Gastroesophageal sphincter (tissue), 4 donors: ENCODE data around the gene AVPR2. TPM values are rescaled to one million over a fixed set of nuclear protein-coding genes. Genes with fewer than 3 reads are reported as not detected.

Experiments used
- ATAC-seq: fragments of 150-250 bp; one replicate; pipeline ENCODE4 v1.9.1; 2016; ENCODE audit warnings: mild to moderate bottlenecking, moderate library complexity
- H3K27ac ChIP-seq, 4 donors: fragments of 200-600 bp; sonication (generic) in 3 of 4; 1 replicate in 3 of 4; 2 replicates in 1 of 4; pipeline ENCODE4 v1.5.1; 2016 to 2019
- H3K27me3 ChIP-seq: fragments of 200-600 bp; sonication (generic); one replicate; pipeline ENCODE4 v1.5.1; 2019
- H3K36me3 ChIP-seq, 2 donors: fragments of 200-600 bp; sonication (generic); one replicate each; pipeline ENCODE4 v1.5.1; 2019; ENCODE audit warnings: control low read depth in 1 of 2
- H3K4me1 ChIP-seq, 3 donors: fragments of 200-600 bp; sonication (generic); 1 replicate in 2 of 3; 2 replicates in 1 of 3; pipeline ENCODE4 v1.5.1; 2016 to 2019; ENCODE audit warnings: control low read depth in 2 of 3
- H3K4me3 ChIP-seq, 2 donors: fragments of 200-600 bp; sonication (generic); one replicate each; pipeline ENCODE4 v1.5.1; 2019; ENCODE audit warnings: mild to moderate bottlenecking in 1 of 2, moderate library complexity in 1 of 2
- H3K9me3 ChIP-seq, 3 donors: fragments of 200-600 bp; sonication (generic); one replicate each; pipeline ENCODE4 v1.5.1; 2017 to 2019; ENCODE audit warnings: control low read depth in 2 of 3
- EP300 ChIP-seq: sonication (generic); formaldehyde crosslinking; IDR thresholded peaks from one replicate; pipeline ENCODE4 v1.6.1; 2017; ENCODE audit warnings: antibody characterized with exemption, mild to moderate bottlenecking
- POLR2A ChIP-seq, 2 donors: fragments of 450-650 bp; IDR thresholded peaks; one replicate each; pipeline ENCODE4 v1.6.1; 2017; ENCODE audit warnings: antibody characterized with exemption in 2 of 2, mild to moderate bottlenecking in 2 of 2, moderate library complexity in 1 of 2
- POLR2AphosphoS5 ChIP-seq: sonication (generic); formaldehyde crosslinking; IDR thresholded peaks from one replicate; pipeline ENCODE4 v1.6.1; 2017; ENCODE audit warnings: antibody characterized with exemption
- WGBS, 2 donors: methylation state at CpG; one replicate each; pipeline ENCODE4 v1.1.5; 2018; ENCODE audit warnings: low coverage in 1 of 2; 5-methylcytosine and 5-hydroxymethylcytosine counted together
- total RNA-seq, 4 donors: library from RNA; depleted of rRNA; stranded (reverse); fragments of >200 nt; gene quantifications; one replicate each; pipeline ENCODE4 v1.1.0, GENCODE V29; 2016
- TF ChIP-seq, protein P1 (sequence below), 4 experiments: fragments of 200-600 bp in 2 of 4; fragments of 450-650 bp in 2 of 4; sonication (generic) in 1 of 4; IDR thresholded peaks; one replicate each; pipeline ENCODE4 v1.5.1; 2017 to 2019; ENCODE audit warnings: antibody characterized with exemption in 4 of 4, mild to moderate bottlenecking in 2 of 4, moderate library complexity in 2 of 4

The AVPR2 gene
- total RNA-seq, 4 donors from 2014 or later: 0.81 to 7.9 (median 3.8) TPM

DNA sequence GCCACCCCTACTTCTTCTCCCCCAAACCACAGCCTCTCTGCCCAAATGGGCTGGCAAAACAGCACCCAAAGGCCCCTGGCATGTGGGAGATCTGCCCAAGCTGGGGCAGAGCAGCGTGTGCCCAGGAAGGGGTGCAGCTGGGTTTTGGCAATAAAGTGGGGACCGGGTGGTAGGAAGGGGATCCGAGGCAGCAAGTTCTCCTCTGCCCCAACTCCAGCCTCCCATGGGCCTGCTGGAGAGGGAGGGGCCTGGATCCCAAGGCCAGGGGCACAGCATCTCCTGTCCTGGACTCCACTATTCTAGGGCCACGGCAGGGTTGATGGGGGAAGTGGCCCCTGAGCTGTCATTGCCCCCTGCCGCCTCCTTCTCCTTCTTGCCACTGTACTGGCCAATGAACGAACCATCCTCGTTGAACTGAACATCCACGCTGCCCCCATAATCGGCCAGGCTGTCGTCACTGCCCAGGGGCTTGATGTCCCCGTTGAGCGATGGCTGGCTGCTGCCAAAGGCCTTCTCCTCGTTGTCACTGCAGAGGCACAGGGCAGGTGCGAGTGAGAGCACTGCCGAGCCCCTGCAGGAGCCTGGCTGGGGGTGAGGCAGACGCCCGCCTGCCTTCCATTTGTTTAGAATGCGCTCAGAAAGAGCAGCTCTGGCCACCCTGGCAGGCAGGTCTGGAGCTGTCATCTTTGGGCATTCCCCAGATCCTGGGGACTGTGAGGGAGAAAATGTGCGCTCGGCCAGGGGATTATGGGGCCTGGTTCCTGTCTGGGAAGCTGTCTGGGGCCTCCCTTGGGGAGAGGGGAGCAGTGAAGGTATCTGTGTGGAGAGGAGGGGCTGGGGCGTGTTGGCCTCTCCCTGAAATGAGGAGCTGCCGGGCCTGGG lies 41.9 kb upstream of the AVPR2 start:
- Histone ChIP-seq H3K36me3 (no peaks in the 10 kb centered on the region), H3K4me3 (no peak overlapping the region), H3K27ac (no peak overlapping the region), H3K9me3 (no peaks in the 10 kb centered on the region), H3K4me1 (no peaks in the 10 kb centered on the region), H3K27me3 (no peaks in the 10 kb centered on the region)
- no CpG with 5 or more reads among the region's 22 CpGs for WGBS, 2 donors
- ATAC-seq: no peak
- no peak for TF ChIP-seq POLR2AphosphoS5
- no peak for TF ChIP-seq EP300
- TF ChIP-seq, protein P1, sequence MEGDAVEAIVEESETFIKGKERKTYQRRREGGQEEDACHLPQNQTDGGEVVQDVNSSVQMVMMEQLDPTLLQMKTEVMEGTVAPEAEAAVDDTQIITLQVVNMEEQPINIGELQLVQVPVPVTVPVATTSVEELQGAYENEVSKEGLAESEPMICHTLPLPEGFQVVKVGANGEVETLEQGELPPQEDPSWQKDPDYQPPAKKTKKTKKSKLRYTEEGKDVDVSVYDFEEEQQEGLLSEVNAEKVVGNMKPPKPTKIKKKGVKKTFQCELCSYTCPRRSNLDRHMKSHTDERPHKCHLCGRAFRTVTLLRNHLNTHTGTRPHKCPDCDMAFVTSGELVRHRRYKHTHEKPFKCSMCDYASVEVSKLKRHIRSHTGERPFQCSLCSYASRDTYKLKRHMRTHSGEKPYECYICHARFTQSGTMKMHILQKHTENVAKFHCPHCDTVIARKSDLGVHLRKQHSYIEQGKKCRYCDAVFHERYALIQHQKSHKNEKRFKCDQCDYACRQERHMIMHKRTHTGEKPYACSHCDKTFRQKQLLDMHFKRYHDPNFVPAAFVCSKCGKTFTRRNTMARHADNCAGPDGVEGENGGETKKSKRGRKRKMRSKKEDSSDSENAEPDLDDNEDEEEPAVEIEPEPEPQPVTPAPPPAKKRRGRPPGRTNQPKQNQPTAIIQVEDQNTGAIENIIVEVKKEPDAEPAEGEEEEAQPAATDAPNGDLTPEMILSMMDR (IDR thresholded peaks at IDR 0.05): no peak
- no peak for TF ChIP-seq POLR2A (IDR thresholded peaks at IDR 0.05)

DNA sequence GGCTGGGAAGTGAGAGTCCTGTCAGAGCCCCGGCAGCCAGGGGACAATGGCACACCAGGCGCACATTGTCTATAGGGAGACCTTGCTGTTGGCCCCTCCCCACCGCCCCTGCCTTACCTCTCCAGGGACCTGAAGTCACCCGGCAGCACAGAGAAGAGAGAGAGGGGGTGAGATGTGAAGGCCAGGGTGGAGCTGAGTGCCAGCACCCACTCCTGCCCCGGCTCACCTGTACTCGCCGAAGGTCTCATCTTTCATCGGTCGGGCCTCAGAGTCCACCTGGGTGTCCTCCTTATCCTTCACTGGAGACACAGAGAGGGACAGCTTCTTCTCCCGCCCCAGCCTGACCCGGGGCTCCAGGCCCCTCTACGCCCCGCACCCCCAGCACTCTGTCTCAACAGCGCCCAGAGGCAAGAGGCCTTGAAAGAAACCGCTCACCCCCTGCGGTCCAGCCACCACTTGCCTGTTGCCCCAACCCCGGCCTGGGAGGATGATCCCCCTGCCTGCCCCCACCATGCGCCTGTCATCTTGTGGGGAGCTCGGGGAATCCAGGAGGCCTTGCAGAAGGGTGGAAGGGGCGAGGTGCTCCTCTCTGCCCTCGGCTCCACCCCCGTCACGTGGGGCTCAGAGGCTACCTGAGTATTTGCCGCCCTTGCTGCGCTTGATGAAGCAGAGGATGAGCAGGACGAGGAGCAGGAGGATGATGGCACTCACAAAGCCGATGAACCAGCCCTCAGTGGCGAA lies 41.1 kb upstream of the AVPR2 start:
- WGBS, 2 donors: no CpG with 5 or more reads among the region's 28 CpGs
- no peaks in the 10 kb centered on the region for H3K27me3 ChIP-seq
- H3K27ac ChIP-seq: no peak overlapping the region
- H3K36me3 ChIP-seq: no peaks in the 10 kb centered on the region
- TF ChIP-seq, protein P1 (IDR thresholded peaks at IDR 0.05): no peak
- no peak for TF ChIP-seq EP300
- no peak for TF ChIP-seq POLR2AphosphoS5
- TF ChIP-seq POLR2A (IDR thresholded peaks at IDR 0.05): no peak
- no peaks in the 10 kb centered on the region for H3K9me3 ChIP-seq
- no peak overlapping the region for H3K4me3 ChIP-seq
- no peak for ATAC-seq
- H3K4me1 ChIP-seq: no peaks in the 10 kb centered on the region

DNA sequence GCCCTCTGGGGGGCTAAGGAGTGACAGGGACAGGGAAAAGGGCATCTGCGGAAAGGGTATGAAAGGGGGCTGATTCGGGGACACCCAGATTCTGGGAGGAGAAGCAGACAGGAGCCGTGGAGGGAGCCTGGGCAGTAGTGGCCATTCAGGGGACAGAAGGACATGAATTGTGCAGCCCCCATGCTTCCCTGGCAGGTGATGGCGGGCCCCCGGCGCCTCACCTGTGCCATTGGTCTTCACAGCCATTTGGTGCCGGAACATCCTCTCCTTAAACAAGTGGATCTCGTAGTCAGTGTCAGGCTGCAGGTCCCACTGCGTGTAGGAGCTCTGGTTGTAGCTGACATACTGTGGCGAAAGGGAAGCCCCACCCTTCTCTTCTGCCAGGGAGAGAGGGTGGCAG lies 40.4 kb upstream of the AVPR2 start:
- TF ChIP-seq POLR2A (IDR thresholded peaks at IDR 0.05) (no peak), POLR2AphosphoS5 (no peak), EP300 (no peak)
- TF ChIP-seq, protein P1 (IDR thresholded peaks at IDR 0.05): no peak

DNA sequence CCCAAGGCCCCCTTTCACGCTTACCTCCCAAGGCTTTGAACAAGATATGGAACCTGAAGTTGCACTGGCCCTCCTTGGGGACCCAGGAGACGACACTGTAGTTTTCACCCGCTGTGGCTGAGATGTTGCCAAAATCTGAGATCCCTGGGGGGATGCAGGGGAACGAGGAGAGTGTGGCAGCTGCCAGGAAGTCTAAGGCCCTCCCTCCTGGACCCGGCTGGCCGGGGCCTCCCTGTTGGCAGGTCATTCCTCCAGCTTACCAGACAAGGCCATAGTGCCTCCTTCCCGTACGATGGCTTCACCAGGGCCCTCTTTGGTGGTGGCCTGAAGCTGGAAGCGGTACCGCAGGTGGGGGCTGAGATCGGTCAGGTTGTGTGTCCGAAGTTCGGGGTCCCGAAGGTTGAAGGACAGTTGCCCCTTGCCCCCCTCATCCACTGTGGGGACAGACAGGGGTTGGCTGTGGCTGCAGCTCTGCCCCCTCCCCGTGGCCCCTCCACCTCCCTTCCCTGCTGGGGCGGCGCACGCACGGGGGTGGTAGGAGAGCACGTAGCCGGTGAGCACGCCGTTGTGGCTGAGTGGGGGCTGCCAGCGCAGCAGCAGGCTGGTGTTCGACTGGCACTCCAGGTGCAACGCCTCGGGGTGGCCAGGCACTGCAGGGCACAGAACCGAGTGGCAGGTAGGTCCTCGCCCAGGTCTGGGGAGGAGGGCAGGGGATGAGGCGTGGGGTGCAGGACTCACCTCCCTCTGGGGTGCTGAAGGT lies 39.7 kb upstream of the AVPR2 start:
- 87% methylated on average over 7 of the region's 30 CpGs; no CpG with 5 or more reads in 1 of the 2 donors for WGBS, 2 donors
- TF ChIP-seq POLR2A (IDR thresholded peaks at IDR 0.05): no peak
- no peak for TF ChIP-seq EP300
- TF ChIP-seq POLR2AphosphoS5: no peak
- TF ChIP-seq, protein P1 (IDR thresholded peaks at IDR 0.05): no peak
- Histone ChIP-seq H3K4me1 (no peaks in the 10 kb centered on the region), H3K27me3 (peaks cover 4% of the 10 kb centered on the region), H3K27ac (no peak overlapping the region), H3K36me3 (no peaks in the 10 kb centered on the region), H3K9me3 (no peaks in the 10 kb centered on the region), H3K4me3 (no peak overlapping the region)
- no peak for ATAC-seq

More for the DNA sequence above, 40.4 kb upstream of the AVPR2 start:
- Histone ChIP-seq H3K4me1 (no peaks in the 10 kb centered on the region), H3K36me3 (no peaks in the 10 kb centered on the region), H3K9me3 (no peaks in the 10 kb centered on the region), H3K27me3 (no peaks in the 10 kb centered on the region), H3K4me3 (no peak overlapping the region), H3K27ac (no peak overlapping the region)
- no peak for ATAC-seq
- 100% methylated on average over 1 of the region's 10 CpGs; no CpG with 5 or more reads in 1 of the 2 donors for WGBS, 2 donors
